Heart left ventricle (tissue), 16 donors: ENCODE data around the gene SREBF2. TPM values are rescaled to one million over a fixed set of nuclear protein-coding genes. Genes with fewer than 3 reads are reported as not detected.

Source experiments
- ATAC-seq, 4 donors: fragments of 200-7000 bp; cut with Tn5 transposase; one replicate each; pipeline ENCODE4 v1.9.1; 2020 to 2022; ENCODE audit warnings: moderate library complexity in 4 of 4, mild to moderate bottlenecking in 3 of 4, moderate number of reproducible peaks in 1 of 4
- DNase-seq, 5 donors: peaks; one replicate each; pipeline ENCODE4 v3.0.0-alpha.2; 2020
- H3K27ac ChIP-seq, 12 donors: fragments of 200-600 bp; sonication (generic) in 4 of 12; one replicate each; pipeline versions ENCODE4 v1.5.0 to v1.8.0; 2016 to 2022; ENCODE audit warnings: mild to moderate bottlenecking in 2 of 12
- H3K27me3 ChIP-seq, 9 donors: fragments of 200-600 bp; sonication (generic) in 2 of 9; one replicate each; pipeline versions ENCODE4 v1.5.1 to v1.8.0; 2016 to 2022; ENCODE audit warnings: mild to moderate bottlenecking in 3 of 9
- H3K36me3 ChIP-seq, 9 donors: fragments of 200-600 bp; sonication (generic) in 2 of 9; one replicate each; pipeline versions ENCODE4 v1.5.0 to v1.8.0; 2018 to 2022; ENCODE audit warnings: mild to moderate bottlenecking in 2 of 9
- H3K4me1 ChIP-seq, 12 donors: fragments of 200-600 bp; sonication (generic) in 4 of 12; one replicate each; pipeline versions ENCODE4 v1.5.0 to v1.8.0; 2016 to 2022; ENCODE audit warnings: mild to moderate bottlenecking in 3 of 12
- H3K4me3 ChIP-seq, 12 donors: fragments of 200-600 bp; sonication (generic) in 4 of 12; one replicate each; pipeline versions ENCODE4 v1.5.0 to v1.8.0; 2017 to 2022; ENCODE audit warnings: mild to moderate bottlenecking in 9 of 12, moderate library complexity in 4 of 12
- H3K9me3 ChIP-seq, 12 donors: fragments of 200-600 bp; sonication (generic) in 4 of 12; one replicate each; pipeline versions ENCODE4 v1.5.0 to v1.8.0; 2016 to 2022; ENCODE audit warnings: mild to moderate bottlenecking in 1 of 12
- CTCF ChIP-seq, 12 donors: fragments of 200-600 bp; sonication (generic) in 4 of 12; IDR thresholded peaks; one replicate each; pipeline versions ENCODE4 v1.5.0 to v1.8.0; 2018 to 2022; ENCODE audit warnings: antibody characterized with exemption in 12 of 12, mild to moderate bottlenecking in 5 of 12
- POLR2A ChIP-seq, 2 donors: fragments of 450-650 bp; IDR thresholded peaks; one replicate each; pipeline ENCODE4 v1.6.1; 2017; ENCODE audit warnings: antibody characterized with exemption in 2 of 2, mild to moderate bottlenecking in 2 of 2, moderate library complexity in 2 of 2
- WGBS, 4 donors: extraction: QIAGEN DNeasy Blood & Tissue Kit in 2 of 4; methylation state at CpG; one replicate each; pipeline versions ENCODE4 v1.1.5 to v1.1.7; 2013 to 2018; 5-methylcytosine and 5-hydroxymethylcytosine counted together
- intact Hi-C, 10 donors: fragments of 100-400 bp; cut with DNase I; formaldehyde crosslinking; loops; one replicate each; pipeline versions ENCODE4 v1.11.1 to v1.14.2; 2022
- polyA plus RNA-seq, 2 donors: library from polyadenylated mRNA; stranded (reverse); fragments of 200-250 nt; gene quantifications; one replicate each; pipeline ENCODE4 v1.2.3, GENCODE V29; 2013
- total RNA-seq, 9 donors: library from RNA; depleted of rRNA in 2 of 9; stranded (reverse); fragments of >200 nt in 2 of 9; fragmentation: NEBNext Ultra II Directional in 3 of 9; extraction: Animal tissue kit (Norgen Biotek cat#: 25700) in 3 of 9; gene quantifications; one replicate each; pipeline versions ENCODE4 v1.1.0 to v1.2.4, GENCODE V29; 2016 to 2023
- donor health status: ischemic (EF 13 %, LVEDD 7.1; RV severe dilation, severe dysfunction).
- donor health status: healthy with polysubstance abuse.
- donor health status: DM: no; HTN: yes; CAD: no.
- donor health status: DM: no; HTN: no; CAD: no.
- donor health status: ischemic (EF 25% LVEDD 6.9; RV normal size, moderate dysfunction).
- donor health status: ischemic (EF 25% LVEDD 5.7; RV mildly dilated, moderate dysfunction).
- donor health status: healthy.
- donor health status: DM: yes; HTN: yes; CAD: no.
- donor health status: ischemic (EF 35%, LVEDD 5.7; RV mildly dilated, moderate dysfunction).
- donor health status: nonischemic (EF 11% LVEDD 7.7; RV severe dilation, severe dysfunction).
- donor health status: DM: yes; HTN: yes; CAD: no.
- donor health status: PGD.
- donor health status: ischemic (EF 29% LVEDD 5.4; RV normal size, mild dysfunction).
- donor health status: nonischemic (EF 23%, LVEDD 6.1; RV moderate dilation, normal function).

Gene SREBF2
- total and polyA plus RNA-seq, 11 donors, result 39.4 to 115 (median 73.0) TPM

GRCh38 chr22:41909310-41910049 is 76.6 kb downstream of the SREBF2 start:
- intact Hi-C loops, result no loop called here
- Histone ChIP-seq H3K27me3 (peaks cover 17 to 49% (median 31%) of the 10 kb centered on the region in 9 donors), H3K4me1 (peaks cover 0 to 44% (median 14%) of the 10 kb centered on the region in 12 donors), H3K4me3 (peak overlapping the region; percentile 22 to 57 (median 42)), H3K36me3 (peaks cover 0 to 30% (median 17%) of the 10 kb centered on the region in 9 donors), H3K27ac (peak overlapping the region in 4 of 12 donors; percentile 50 to 75 (median 61)), H3K9me3 (no peaks in the 10 kb centered on the region)
- TF ChIP-seq POLR2A (IDR thresholded peaks at IDR 0.05) (no peak), CTCF (IDR thresholded peaks at IDR 0.05) (no peak)
- 26 to 46% (median 36%) methylated on average over 27 to 55 of the region's 55 CpGs for WGBS, 4 donors
- ATAC-seq, result peak in 1 of 4 donors; percentile 2
- DNase-seq, result no peak

DNA sequence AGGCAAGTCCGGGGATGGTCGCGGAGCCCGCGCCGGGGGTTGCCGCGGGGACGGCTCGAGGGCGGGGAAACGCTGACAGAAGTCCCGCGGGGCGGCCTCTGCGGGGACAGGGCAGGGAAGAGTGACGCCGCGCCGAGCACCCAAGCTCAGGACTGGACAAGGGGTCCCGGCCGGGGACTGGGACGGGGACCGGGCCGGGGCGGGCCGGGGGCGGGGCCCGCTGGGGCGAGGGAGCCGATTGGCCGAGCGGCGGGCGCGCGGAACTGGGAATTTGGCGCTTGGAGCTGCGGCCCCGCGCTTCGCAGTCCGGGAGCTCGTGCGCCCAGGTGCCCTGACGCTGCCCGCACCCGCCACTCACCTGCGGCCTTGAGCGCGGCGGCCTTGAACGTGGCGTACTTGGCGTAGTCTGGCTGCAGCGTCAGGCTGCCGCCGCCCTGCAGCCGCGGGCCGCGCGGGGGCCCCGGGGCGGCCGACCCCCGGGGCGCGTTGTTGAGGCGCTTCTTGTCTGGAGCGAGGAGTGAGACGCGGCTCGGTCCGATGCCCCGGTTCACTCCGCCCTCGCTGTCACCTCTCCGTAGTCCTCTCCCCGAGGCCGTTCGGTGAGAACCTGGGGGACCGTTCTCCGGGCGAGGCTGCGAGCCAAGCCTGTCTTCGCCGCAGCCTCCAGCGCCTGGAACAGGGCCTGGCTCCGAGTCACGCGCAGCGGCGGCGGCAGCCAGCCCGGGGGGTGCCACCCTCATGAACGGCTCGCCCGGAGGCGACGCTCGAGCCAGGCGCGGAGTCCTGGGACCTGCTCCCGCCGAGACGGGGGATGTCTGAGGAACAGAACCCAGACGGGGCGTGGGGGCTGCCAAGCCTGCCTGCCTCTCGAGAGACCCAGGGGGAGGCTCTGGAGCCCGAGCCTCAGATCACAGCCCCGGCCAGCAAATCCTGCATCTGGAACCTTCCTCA is 77.4 kb downstream of the SREBF2 start:
- intact Hi-C loops, result no loop called here
- Histone ChIP-seq H3K27me3 (peaks cover 21 to 57% (median 38%) of the 10 kb centered on the region in 9 donors), H3K4me3 (peak overlapping the region; percentile 22 to 57 (median 42))

GRCh38 chr22:41911001-41911611 is 78.2 kb downstream of the SREBF2 start:
- Histone ChIP-seq H3K27me3 (peaks cover 29 to 65% (median 45%) of the 10 kb centered on the region in 9 donors), H3K4me1 (peaks cover 0 to 56% (median 17%) of the 10 kb centered on the region in 12 donors), H3K27ac (peak overlapping the region in 4 of 12 donors; percentile 50 to 75 (median 61)), H3K4me3 (peak overlapping the region in 9 of 12 donors; percentile 22 to 57 (median 46)), H3K36me3 (peaks cover 0 to 13% (median 1%) of the 10 kb centered on the region in 9 donors), H3K9me3 (no peaks in the 10 kb centered on the region)
- intact Hi-C loops, result no loop called here
- ATAC-seq (no peak), DNase-seq (no peak)
- 21 to 48% (median 35%) methylated on average over 16 to 37 of the region's 37 CpGs for WGBS, 4 donors
- TF ChIP-seq CTCF (IDR thresholded peaks at IDR 0.05) (no peak), POLR2A (IDR thresholded peaks at IDR 0.05) (no peak)

More for the DNA sequence above, 77.4 kb downstream of the SREBF2 start:
- H3K9me3 ChIP-seq, result no peaks in the 10 kb centered on the region
- peaks cover 0 to 52% (median 17%) of the 10 kb centered on the region in 12 donors for H3K4me1 ChIP-seq
- TF ChIP-seq POLR2A (IDR thresholded peaks at IDR 0.05) (no peak), CTCF (IDR thresholded peaks at IDR 0.05) (no peak)
- DNase-seq, result peak in 3 of 5 donors; percentile 50 to 72 (median 66)
- ATAC-seq, result peak; percentile 43 to 76 (median 60)
- WGBS, 4 donors, result 0 to 1% (median 1%) methylated on average over 28 to 112 of the region's 112 CpGs
- peak overlapping the region in 5 of 12 donors; percentile 17 to 75 (median 58) for H3K27ac ChIP-seq
- peaks cover 0 to 21% (median 9%) of the 10 kb centered on the region in 9 donors for H3K36me3 ChIP-seq
